HEK293 (cell line): ENCODE measurements around the gene IMPDH1.

ENCODE experiments used
- CTCF ChIA-PET: fragments of 350-600 bp; formaldehyde crosslinking; extraction: SDS; loops from one replicate; lab custom pipeline; 2021; ENCODE audit warnings: antibody characterized with exemption; lab: Yijun Ruan, JAX
- POLR2A ChIA-PET: fragments of 300-600 bp; formaldehyde crosslinking; extraction: SDS; loops from one replicate; lab custom pipeline; 2020; ENCODE audit warnings: antibody characterized with exemption, inconsistent platforms; lab: Yijun Ruan, JAX
- H3K27ac ChIP-seq: fragments of 200-500 bp; sonication (Bioruptor generic); 2 replicates; pipeline ENCODE4 v1.5.1; 2014; ENCODE audit warnings: low read depth, low read length, control low read depth, inconsistent platforms; ENCODE audit errors: extremely low read depth
- H3K36me3 ChIP-seq, 2 experiments: fragments of 200-500 bp in 1 of 2; sonication (Bioruptor generic) in 1 of 2; 1 replicate in 1 of 2; 2 replicates in 1 of 2; pipeline ENCODE4 v1.5.1; 2014 to 2017; ENCODE audit warnings: inconsistent platforms in 2 of 2, low read length in 2 of 2; ENCODE audit not compliant: control insufficient read depth in 2 of 2, insufficient read depth in 1 of 2
- H3K4me1 ChIP-seq: fragments of 200-500 bp; sonication (Bioruptor generic); 2 replicates; pipeline ENCODE4 v1.5.1; 2014; ENCODE audit warnings: mild to moderate bottlenecking, low read length, inconsistent platforms; ENCODE audit not compliant: control insufficient read depth, insufficient read depth
- H3K4me3 ChIP-seq: 2 replicates; pipeline ENCODE4 v1.5.1; 2011; ENCODE audit warnings: low read depth, mild to moderate bottlenecking, control low read depth, low read length, moderate library complexity
- H3K9me3 ChIP-seq: fragments of 200-500 bp; sonication (Bioruptor generic); 2 replicates; pipeline ENCODE4 v1.5.1; 2014; ENCODE audit warnings: low read depth, low read length, inconsistent platforms; ENCODE audit not compliant: control insufficient read depth, insufficient read depth
- ATF2 ChIP-seq: fragments of 450-650 bp; formaldehyde crosslinking; IDR thresholded peaks from 2 replicates; pipeline ENCODE4 v1.5.1; 2016; ENCODE audit warnings: missing biosample characterization, missing genetic modification characterization, low read depth
- BCL11A ChIP-seq: fragments of 450-650 bp; formaldehyde crosslinking; IDR thresholded peaks from 2 replicates; pipeline ENCODE4 v1.5.1; 2016; ENCODE audit warnings: low read depth, missing biosample characterization, missing genetic modification characterization
- GLIS1 ChIP-seq: fragments of 450-650 bp; formaldehyde crosslinking; IDR thresholded peaks from 2 replicates; pipeline ENCODE4 v1.5.1; 2016; ENCODE audit warnings: missing biosample characterization, missing genetic modification characterization
- IKZF3 ChIP-seq: fragments of 450-650 bp; IDR thresholded peaks from 2 replicates; pipeline ENCODE4 v1.5.0; 2018; ENCODE audit warnings: missing biosample characterization, mild to moderate bottlenecking, missing genetic modification characterization, moderate library complexity
- RBAK ChIP-seq: fragments of 450-650 bp; formaldehyde crosslinking; IDR thresholded peaks from 2 replicates; pipeline ENCODE4 v1.5.1; 2016; ENCODE audit warnings: missing biosample characterization, missing genetic modification characterization
- REST ChIP-seq: fragments of 450-650 bp; formaldehyde crosslinking; IDR thresholded peaks from 2 replicates; pipeline ENCODE4 v1.5.1; 2016; ENCODE audit warnings: missing biosample characterization, missing genetic modification characterization
- SCRT1 ChIP-seq: fragments of 450-650 bp; formaldehyde crosslinking; IDR thresholded peaks from 2 replicates; pipeline ENCODE4 v1.5.1; 2016; ENCODE audit warnings: missing biosample characterization, missing genetic modification characterization, borderline replicate concordance
- SP2 ChIP-seq: fragments of 450-650 bp; formaldehyde crosslinking; IDR thresholded peaks from 2 replicates; pipeline ENCODE4 v1.5.1; 2016; ENCODE audit warnings: missing biosample characterization, missing genetic modification characterization
- ZBTB20 ChIP-seq: fragments of 450-650 bp; formaldehyde crosslinking; IDR thresholded peaks from 2 replicates; pipeline ENCODE4 v1.5.1; 2016; ENCODE audit warnings: missing biosample characterization, missing genetic modification characterization
- ZBTB48 ChIP-seq: fragments of 450-650 bp; formaldehyde crosslinking; IDR thresholded peaks from 2 replicates; pipeline ENCODE4 v1.5.1; 2016; ENCODE audit warnings: missing biosample characterization, missing genetic modification characterization
- ZFP37 ChIP-seq: fragments of 450-650 bp; formaldehyde crosslinking; IDR thresholded peaks from 2 replicates; pipeline ENCODE4 v1.5.1; 2016; ENCODE audit warnings: missing biosample characterization, missing genetic modification characterization
- ZIC2 ChIP-seq: fragments of 450-650 bp; formaldehyde crosslinking; IDR thresholded peaks from 2 replicates; pipeline ENCODE4 v1.5.1; 2016; ENCODE audit warnings: missing biosample characterization, missing genetic modification characterization
- ZNF19 ChIP-seq: fragments of 450-650 bp; formaldehyde crosslinking; IDR thresholded peaks from 2 replicates; pipeline ENCODE4; 2016; ENCODE audit warnings: missing biosample characterization, missing genetic modification characterization, low read depth
- ZNF292 ChIP-seq: fragments of 450-650 bp; formaldehyde crosslinking; IDR thresholded peaks from 2 replicates; pipeline ENCODE4 v1.5.1; 2016; ENCODE audit warnings: low read depth, missing biosample characterization, missing genetic modification characterization, borderline replicate concordance
- ZNF350 ChIP-seq: fragments of 450-650 bp; formaldehyde crosslinking; IDR thresholded peaks from 2 replicates; pipeline ENCODE4 v1.5.0; 2017; ENCODE audit warnings: missing biosample characterization, mild to moderate bottlenecking, missing genetic modification characterization
- ZNF354C ChIP-seq: fragments of 450-650 bp; formaldehyde crosslinking; IDR thresholded peaks from 2 replicates; pipeline ENCODE4 v1.5.1; 2016; ENCODE audit warnings: missing biosample characterization, missing genetic modification characterization, low read depth, borderline replicate concordance
- ZNF366 ChIP-seq: fragments of 450-650 bp; formaldehyde crosslinking; conservative IDR thresholded peaks from 2 replicates; pipeline ENCODE4 v1.5.1; 2016; ENCODE audit warnings: missing biosample characterization, missing genetic modification characterization
- ZNF398 ChIP-seq: fragments of 450-650 bp; formaldehyde crosslinking; IDR thresholded peaks from 2 replicates; pipeline ENCODE4 v1.5.1; 2017; ENCODE audit warnings: missing biosample characterization, missing genetic modification characterization
- ZNF426 ChIP-seq: fragments of 450-650 bp; formaldehyde crosslinking; IDR thresholded peaks from 2 replicates; pipeline ENCODE4 v1.5.1; 2017; ENCODE audit warnings: missing biosample characterization, missing genetic modification characterization, mild to moderate bottlenecking, inconsistent platforms, moderate library complexity
- ZNF473 ChIP-seq: fragments of 450-650 bp; formaldehyde crosslinking; IDR thresholded peaks from 2 replicates; pipeline ENCODE4 v1.5.1; 2017; ENCODE audit warnings: missing biosample characterization, missing genetic modification characterization
- ZNF488 ChIP-seq: fragments of 450-650 bp; formaldehyde crosslinking; IDR thresholded peaks from 2 replicates; pipeline ENCODE4 v1.5.1; 2016; ENCODE audit warnings: missing biosample characterization, missing genetic modification characterization
- ZNF514 ChIP-seq: fragments of 450-650 bp; formaldehyde crosslinking; IDR thresholded peaks from 2 replicates; pipeline ENCODE4 v1.5.1; 2016; ENCODE audit warnings: missing biosample characterization, missing genetic modification characterization
- ZNF521 ChIP-seq: fragments of 450-650 bp; formaldehyde crosslinking; IDR thresholded peaks from 2 replicates; pipeline ENCODE4 v1.5.1; 2017; ENCODE audit warnings: missing biosample characterization, mild to moderate bottlenecking, missing genetic modification characterization
- ZNF560 ChIP-seq: fragments of 450-650 bp; formaldehyde crosslinking; IDR thresholded peaks from 2 replicates; pipeline ENCODE4 v1.5.1; 2017; ENCODE audit warnings: missing biosample characterization, missing genetic modification characterization, borderline replicate concordance
- ZNF624 ChIP-seq: fragments of 450-650 bp; formaldehyde crosslinking; IDR thresholded peaks from 2 replicates; pipeline ENCODE4 v1.5.1; 2017; ENCODE audit warnings: missing biosample characterization, missing genetic modification characterization

IMPDH1 gene

GRCh38 chr7:128431754-128432153 lies 22.0 kb upstream of the IMPDH1 start:
- POLR2A ChIA-PET = no interaction called here
- H3K9me3 ChIP-seq = no peaks in the 10 kb centered on the region
- no peak for TF ChIP-seq ZNF473 (tag by site-specific recombination)
- TF ChIP-seq ZNF292 (tag by site-specific recombination) = no peak
- TF ChIP-seq ZBTB48 = no peak
- TF ChIP-seq ZFP37 = no peak
- TF ChIP-seq ZNF624 = no peak
- TF ChIP-seq ZNF354C (tag by site-specific recombination) = no peak
- TF ChIP-seq ZNF521 (tag by site-specific recombination) = no peak
- no peak for TF ChIP-seq ZBTB20 (tag by site-specific recombination)
- TF ChIP-seq ZNF514 = no peak
- TF ChIP-seq IKZF3 (tag by site-specific recombination) = no peak
- TF ChIP-seq ZNF350 (tag by site-specific recombination) = no peak
- TF ChIP-seq, all 188 proteins: peak for 0
- Histone ChIP-seq H3K4me3 (no peak overlapping the region), H3K27ac (no peak overlapping the region), H3K36me3 (no peaks in the 10 kb centered on the region), H3K4me1 (no peaks in the 10 kb centered on the region)
- CTCF ChIA-PET = interaction anchor here (0.6 to 5.1 kb wide), 4 partner anchors 29 to 84 kb away, joined by 4 to 35 read pairs (median 6); no protein-coding TSS in a partner anchor

- no peaks in the 10 kb centered on the region for H3K9me3 ChIP-seq
- ChIA-PET POLR2A (no interaction called here), CTCF (interaction anchor here (0.6 to 9.2 kb wide), 6 partner anchors 29 to 450 kb away, joined by 4 to 189 read pairs (median 60); partner anchors contain the start of gene RBM28)
- no peaks in the 10 kb centered on the region for H3K36me3 ChIP-seq
- TF ChIP-seq GLIS1 (tag by site-specific recombination) = peak; percentile 56; the same call in 1 of the 2 replicates
- no peak for TF ChIP-seq ZNF560 (tag by site-specific recombination)
- peak; percentile 96 for TF ChIP-seq ZIC2 (tag by site-specific recombination)
- H3K4me1 ChIP-seq = no peaks in the 10 kb centered on the region
- no peak overlapping the region for H3K4me3 ChIP-seq
- H3K27ac ChIP-seq = no peak overlapping the region
These were observed 21.4 kb upstream of the IMPDH1 start for GRCh38 chr7:128431221-128431620.

- H3K27ac ChIP-seq = no peak overlapping the region
- TF ChIP-seq ZNF488 (tag by site-specific recombination) (no peak), SP2 (tag by site-specific recombination) (no peak), ZNF366 (tag by site-specific recombination) (no peak), ZNF19 (no peak), ZNF514 (no peak), ZNF398 (no peak), BCL11A (tag by site-specific recombination) (no peak), ATF2 (tag by site-specific recombination) (no peak), REST (no peak), SCRT1 (no peak), RBAK (tag by site-specific recombination) (no peak), ZNF426 (tag by site-specific recombination) (no peak)
These were observed 20.4 kb upstream of the IMPDH1 start for GRCh38 chr7:128430207-128430606.

More at GRCh38 chr7:128430207-128430606, 20.4 kb upstream of the IMPDH1 start:
- ChIA-PET CTCF (interaction anchor here (0.6 to 9.2 kb wide), 7 partner anchors 31 to 1280 kb away, joined by 3 to 189 read pairs (median 5); partner anchors contain the start of gene RBM28), POLR2A (no interaction called here)
- Histone ChIP-seq H3K9me3 (no peaks in the 10 kb centered on the region), H3K36me3 (no peaks in the 10 kb centered on the region), H3K4me1 (no peaks in the 10 kb centered on the region), H3K4me3 (no peak overlapping the region)
